Measurements from ENCODE around the gene CHN2. TPM values are rescaled to one million over a fixed set of nuclear protein-coding genes. Genes with fewer than 3 reads are reported as not detected.

CHN2 gene
- total RNA-seq, 1 experiment from 2014 or later: 2.1 TPM

DNA sequence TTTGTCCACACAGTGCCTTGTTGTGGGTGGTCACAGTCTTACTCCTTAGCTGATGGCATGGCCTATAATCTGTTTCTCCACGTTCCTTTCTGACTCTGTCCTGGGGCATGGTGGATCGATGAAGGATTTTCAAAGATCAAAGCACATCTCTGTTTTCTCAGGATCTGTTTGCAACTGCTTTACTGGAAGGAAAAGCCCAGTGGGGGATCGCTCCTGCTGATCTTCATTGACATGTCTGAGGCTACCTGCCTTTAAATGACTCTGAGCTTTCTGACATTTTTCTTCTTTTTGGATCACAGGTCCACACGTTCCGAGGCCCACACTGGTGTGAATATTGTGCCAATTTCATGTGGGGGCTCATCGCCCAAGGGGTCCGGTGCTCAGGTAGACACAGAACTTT lies 301.1 kb downstream of the CHN2 start:
- Histone ChIP-seq H3K4me3 (replicated peaks in 1 of 2; ENCODE audit: low read depth in 1 of 2, low read length in 2 of 2) (no peak overlapping the region), H3K4me1 (ENCODE audit: control insufficient read depth in 1 of 2, insufficient read depth in 2 of 2, low read length in 2 of 2) (no peaks in the 10 kb centered on the region), H2AFZ (ENCODE audit: low read depth, low read length, poor library complexity, severe bottlenecking) (no peak overlapping the region), H3K9me3 (ENCODE audit: control insufficient read depth in 1 of 2, insufficient read depth in 1 of 2, low read depth in 1 of 2, low read length in 2 of 2) (no peaks in the 10 kb centered on the region), H3K9ac (ENCODE audit: low read length) (no peak overlapping the region), H3K27me3 (ENCODE audit: insufficient read depth, low read length) (no peaks in the 10 kb centered on the region), H4K20me1 (ENCODE audit: insufficient read depth) (no peaks in the 10 kb centered on the region), H3K36me3 (ENCODE audit: control insufficient read depth in 1 of 2, insufficient read depth in 2 of 2, low read length in 2 of 2) (no peaks in the 10 kb centered on the region), H3K4me2 (ENCODE audit: low read length) (no peak overlapping the region), H3K27ac (ENCODE audit: low read depth, low read length) (no peak overlapping the region), H3K9me2 (ENCODE audit: insufficient read depth) (no peaks in the 10 kb centered on the region), H3K79me2 (ENCODE audit: insufficient read depth, low read length) (no peaks in the 10 kb centered on the region)
- no TSS peak for BruUV-seq (replicated peaks)
- DNase-seq (ENCODE audit: low read depth, low spot score) (no peak), ATAC-seq (no peak)
- POLR2A ChIA-PET: no interaction called here
- intact Hi-C loops (cut with micrococcal nuclease): no loop called here
- CTCF ChIA-PET: no interaction called here
- RAD21 ChIA-PET (ENCODE audit: low non-redundant PET in 1 of 2, low total read pairs in 2 of 2, uncharacterized antibody in 2 of 2, unreplicated experiment in 2 of 2): no interaction called here
- TF ChIP-seq CBX3 (IDR thresholded peaks at IDR 0.05; ENCODE audit: low read depth) (no peak), FOSL1 (IDR thresholded peaks at IDR 0.05; ENCODE audit: low read depth) (no peak), POLR2AphosphoS5 (IDR thresholded peaks at IDR 0.05; ENCODE audit: low read depth, low read length) (no peak), YY1 (IDR thresholded peaks at IDR 0.05; ENCODE audit: extremely low read depth, insufficient replicate concordance, low read depth, low read length) (no peak), JUND (IDR thresholded peaks at IDR 0.05) (no peak), ZFX (IDR thresholded peaks at IDR 0.05) (no peak), SP1 (IDR thresholded peaks at IDR 0.05; ENCODE audit: low read depth) (no peak)
- TF ChIP-seq, protein P1, sequence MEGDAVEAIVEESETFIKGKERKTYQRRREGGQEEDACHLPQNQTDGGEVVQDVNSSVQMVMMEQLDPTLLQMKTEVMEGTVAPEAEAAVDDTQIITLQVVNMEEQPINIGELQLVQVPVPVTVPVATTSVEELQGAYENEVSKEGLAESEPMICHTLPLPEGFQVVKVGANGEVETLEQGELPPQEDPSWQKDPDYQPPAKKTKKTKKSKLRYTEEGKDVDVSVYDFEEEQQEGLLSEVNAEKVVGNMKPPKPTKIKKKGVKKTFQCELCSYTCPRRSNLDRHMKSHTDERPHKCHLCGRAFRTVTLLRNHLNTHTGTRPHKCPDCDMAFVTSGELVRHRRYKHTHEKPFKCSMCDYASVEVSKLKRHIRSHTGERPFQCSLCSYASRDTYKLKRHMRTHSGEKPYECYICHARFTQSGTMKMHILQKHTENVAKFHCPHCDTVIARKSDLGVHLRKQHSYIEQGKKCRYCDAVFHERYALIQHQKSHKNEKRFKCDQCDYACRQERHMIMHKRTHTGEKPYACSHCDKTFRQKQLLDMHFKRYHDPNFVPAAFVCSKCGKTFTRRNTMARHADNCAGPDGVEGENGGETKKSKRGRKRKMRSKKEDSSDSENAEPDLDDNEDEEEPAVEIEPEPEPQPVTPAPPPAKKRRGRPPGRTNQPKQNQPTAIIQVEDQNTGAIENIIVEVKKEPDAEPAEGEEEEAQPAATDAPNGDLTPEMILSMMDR (IDR thresholded peaks at IDR 0.05 in 2 of 3, conservative IDR thresholded peaks at IDR 0.05 in 1 of 3; ENCODE audit: borderline replicate concordance in 1 of 3, insufficient read depth in 1 of 3, low read depth in 2 of 3, low read length in 2 of 3): no peak

DNA sequence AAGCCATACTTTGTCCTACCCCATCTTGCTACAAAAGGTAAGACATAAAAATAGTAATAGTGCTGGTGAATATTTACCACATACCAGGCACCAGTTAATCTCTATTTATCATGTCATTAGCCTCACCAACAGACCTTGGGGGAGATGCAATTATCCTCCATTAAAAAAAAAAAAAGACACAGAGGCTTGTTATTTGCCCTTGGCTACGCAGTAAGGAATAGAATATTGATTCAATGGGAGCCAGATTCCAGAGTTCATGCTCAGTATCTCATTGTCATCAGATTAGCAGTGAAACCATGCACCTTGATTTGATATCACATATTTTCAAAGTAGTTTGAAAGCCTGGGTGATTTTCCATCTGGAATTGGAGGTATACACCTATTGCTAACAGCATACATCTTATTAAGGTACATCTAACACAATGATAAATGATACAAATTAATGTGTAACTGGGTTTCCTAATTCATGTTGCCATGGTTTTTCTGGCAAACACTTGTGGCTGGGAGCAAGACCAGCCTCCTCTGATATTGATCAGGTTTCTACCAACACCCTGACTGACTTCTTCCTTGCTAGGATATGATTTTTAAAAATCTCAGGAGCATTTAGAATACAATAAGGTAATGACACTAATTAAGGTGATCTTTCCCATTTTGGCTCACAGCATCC lies 301.9 kb downstream of the CHN2 start:
- H3K9me3 ChIP-seq (ENCODE audit: control insufficient read depth in 1 of 2, insufficient read depth in 1 of 2, low read depth in 1 of 2, low read length in 2 of 2): no peaks in the 10 kb centered on the region
- DNase-seq (ENCODE audit: low read depth, low spot score) (no peak), ATAC-seq (no peak)
- H4K20me1 ChIP-seq (ENCODE audit: insufficient read depth): no peaks in the 10 kb centered on the region
- intact Hi-C loops (cut with micrococcal nuclease): no loop called here
- no peak overlapping the region for H3K4me2 ChIP-seq (ENCODE audit: low read length)
- no peaks in the 10 kb centered on the region for H3K4me1 ChIP-seq (ENCODE audit: control insufficient read depth in 1 of 2, insufficient read depth in 2 of 2, low read length in 2 of 2)
- no peak overlapping the region for H3K4me3 ChIP-seq (replicated peaks in 1 of 2; ENCODE audit: low read depth in 1 of 2, low read length in 2 of 2)
- CTCF ChIA-PET: no interaction called here
- no peak overlapping the region for H3K9ac ChIP-seq (ENCODE audit: low read length)
- H3K79me2 ChIP-seq (ENCODE audit: insufficient read depth, low read length): no peaks in the 10 kb centered on the region
- H3K27ac ChIP-seq (ENCODE audit: low read depth, low read length): no peak overlapping the region
- POLR2A ChIA-PET: no interaction called here
- RAD21 ChIA-PET (ENCODE audit: low non-redundant PET in 1 of 2, low total read pairs in 2 of 2, uncharacterized antibody in 2 of 2, unreplicated experiment in 2 of 2): no interaction called here
- no peaks in the 10 kb centered on the region for H3K36me3 ChIP-seq (ENCODE audit: control insufficient read depth in 1 of 2, insufficient read depth in 2 of 2, low read length in 2 of 2)
- H2AFZ ChIP-seq (ENCODE audit: low read depth, low read length, poor library complexity, severe bottlenecking): no peak overlapping the region
- H3K9me2 ChIP-seq (ENCODE audit: insufficient read depth): no peaks in the 10 kb centered on the region
- BruUV-seq (replicated peaks): no TSS peak
- H3K27me3 ChIP-seq (ENCODE audit: insufficient read depth, low read length): no peaks in the 10 kb centered on the region
- TF ChIP-seq TCF7L2 (IDR thresholded peaks at IDR 0.05; ENCODE audit: borderline replicate concordance, extremely low read depth, insufficient read depth, insufficient read length): no peak
- TF ChIP-seq, protein P2, sequence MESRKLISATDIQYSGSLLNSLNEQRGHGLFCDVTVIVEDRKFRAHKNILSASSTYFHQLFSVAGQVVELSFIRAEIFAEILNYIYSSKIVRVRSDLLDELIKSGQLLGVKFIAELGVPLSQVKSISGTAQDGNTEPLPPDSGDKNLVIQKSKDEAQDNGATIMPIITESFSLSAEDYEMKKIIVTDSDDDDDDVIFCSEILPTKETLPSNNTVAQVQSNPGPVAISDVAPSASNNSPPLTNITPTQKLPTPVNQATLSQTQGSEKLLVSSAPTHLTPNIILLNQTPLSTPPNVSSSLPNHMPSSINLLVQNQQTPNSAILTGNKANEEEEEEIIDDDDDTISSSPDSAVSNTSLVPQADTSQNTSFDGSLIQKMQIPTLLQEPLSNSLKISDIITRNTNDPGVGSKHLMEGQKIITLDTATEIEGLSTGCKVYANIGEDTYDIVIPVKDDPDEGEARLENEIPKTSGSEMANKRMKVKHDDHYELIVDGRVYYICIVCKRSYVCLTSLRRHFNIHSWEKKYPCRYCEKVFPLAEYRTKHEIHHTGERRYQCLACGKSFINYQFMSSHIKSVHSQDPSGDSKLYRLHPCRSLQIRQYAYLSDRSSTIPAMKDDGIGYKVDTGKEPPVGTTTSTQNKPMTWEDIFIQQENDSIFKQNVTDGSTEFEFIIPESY (IDR thresholded peaks at IDR 0.05; ENCODE audit: extremely low read depth, insufficient replicate concordance, low read length): no peak
- no peak for TF ChIP-seq RAD21 (IDR thresholded peaks at IDR 0.05; ENCODE audit: low read depth)
- TF ChIP-seq ZNF274 (IDR thresholded peaks at IDR 0.05; ENCODE audit: low read depth, low read length): no peak
- no peak for TF ChIP-seq EGR1 (IDR thresholded peaks at IDR 0.05; ENCODE audit: low read depth)
- no peak for TF ChIP-seq ZFX (IDR thresholded peaks at IDR 0.05)
- TF ChIP-seq JUND (IDR thresholded peaks at IDR 0.05): no peak
- TF ChIP-seq SRF (IDR thresholded peaks at IDR 0.05; ENCODE audit: low read depth): no peak
- TF ChIP-seq, protein P1 (IDR thresholded peaks at IDR 0.05 in 2 of 3, conservative IDR thresholded peaks at IDR 0.05 in 1 of 3; ENCODE audit: borderline replicate concordance in 1 of 3, insufficient read depth in 1 of 3, low read depth in 2 of 3, low read length in 2 of 3): no peak

Data from HCT116 (cell line).